ENCODE data around the gene SMKR1. TPM values are rescaled to one million over a fixed set of nuclear protein-coding genes. Genes with fewer than 3 reads are reported as not detected.

SMKR1 gene
- total RNA-seq, 4 donors from 2014 or later: not detected

DNA sequence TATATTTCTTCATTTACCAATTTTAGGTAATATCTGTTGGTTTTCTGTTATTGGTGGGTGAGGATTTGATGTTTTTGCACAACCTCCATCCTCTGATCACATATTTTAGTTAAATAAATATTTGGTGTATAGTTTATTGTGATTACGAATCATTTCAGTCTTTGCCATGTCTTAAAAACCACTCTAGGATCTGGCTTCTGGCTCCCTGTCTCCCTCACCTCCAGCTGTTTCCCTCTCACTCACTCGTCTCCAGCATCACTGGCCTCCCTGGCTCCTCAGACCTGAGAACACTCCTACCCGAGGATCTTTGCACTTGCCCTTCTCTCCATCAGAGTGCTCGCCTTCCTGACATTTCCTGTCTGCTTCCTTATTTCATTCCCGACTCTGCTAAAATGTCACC lies 58.5 kb downstream of the SMKR1 start:
- no peaks in the 10 kb centered on the region for H3K4me1 ChIP-seq

DNA sequence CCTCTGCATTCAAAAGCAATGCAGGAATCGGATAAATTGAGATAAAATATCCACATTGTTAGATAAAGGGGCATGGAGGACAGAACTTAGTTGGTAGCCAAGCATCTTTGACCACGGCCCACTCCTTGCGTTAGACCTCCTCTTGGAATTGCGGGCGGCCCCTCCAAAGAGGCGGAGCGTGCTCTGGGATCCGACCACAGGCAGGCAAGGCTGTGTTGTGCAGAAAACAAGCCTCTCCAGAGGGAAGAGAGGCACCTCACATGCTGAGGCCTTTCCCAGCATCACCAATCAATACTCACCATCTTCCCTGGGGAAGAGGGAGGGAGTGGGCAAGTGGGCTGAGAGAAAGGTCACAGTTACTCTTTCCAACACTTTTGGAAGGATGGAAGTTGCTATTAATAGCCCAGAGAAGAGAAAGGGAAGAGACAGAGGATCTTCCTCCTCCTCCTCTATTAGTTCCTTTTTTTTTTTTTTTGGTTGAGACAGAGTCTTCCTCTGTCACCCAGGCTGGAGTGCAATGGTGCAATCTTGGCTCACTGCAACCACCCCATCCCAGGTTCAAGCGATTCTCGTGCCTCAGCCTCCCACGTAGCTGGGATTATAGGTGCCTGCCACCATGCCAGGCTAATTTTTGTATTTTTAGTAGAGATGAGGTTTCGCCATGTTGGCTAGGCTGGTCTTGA lies 59.5 kb downstream of the SMKR1 start:
- TF ChIP-seq POLR2A (IDR thresholded peaks at IDR 0.05) (no peak), POLR2AphosphoS5 (IDR thresholded peaks at IDR 0.05) (no peak), EP300 (IDR thresholded peaks at IDR 0.05) (no peak)
- TF ChIP-seq, protein P1, sequence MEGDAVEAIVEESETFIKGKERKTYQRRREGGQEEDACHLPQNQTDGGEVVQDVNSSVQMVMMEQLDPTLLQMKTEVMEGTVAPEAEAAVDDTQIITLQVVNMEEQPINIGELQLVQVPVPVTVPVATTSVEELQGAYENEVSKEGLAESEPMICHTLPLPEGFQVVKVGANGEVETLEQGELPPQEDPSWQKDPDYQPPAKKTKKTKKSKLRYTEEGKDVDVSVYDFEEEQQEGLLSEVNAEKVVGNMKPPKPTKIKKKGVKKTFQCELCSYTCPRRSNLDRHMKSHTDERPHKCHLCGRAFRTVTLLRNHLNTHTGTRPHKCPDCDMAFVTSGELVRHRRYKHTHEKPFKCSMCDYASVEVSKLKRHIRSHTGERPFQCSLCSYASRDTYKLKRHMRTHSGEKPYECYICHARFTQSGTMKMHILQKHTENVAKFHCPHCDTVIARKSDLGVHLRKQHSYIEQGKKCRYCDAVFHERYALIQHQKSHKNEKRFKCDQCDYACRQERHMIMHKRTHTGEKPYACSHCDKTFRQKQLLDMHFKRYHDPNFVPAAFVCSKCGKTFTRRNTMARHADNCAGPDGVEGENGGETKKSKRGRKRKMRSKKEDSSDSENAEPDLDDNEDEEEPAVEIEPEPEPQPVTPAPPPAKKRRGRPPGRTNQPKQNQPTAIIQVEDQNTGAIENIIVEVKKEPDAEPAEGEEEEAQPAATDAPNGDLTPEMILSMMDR (IDR thresholded peaks at IDR 0.05): no peak
- DNase-seq (ENCODE audit: low spot score in 2 of 2): no peak

More for the DNA sequence above, 58.5 kb downstream of the SMKR1 start:
- no peak for DNase-seq (ENCODE audit: low spot score in 2 of 2)
- peaks cover 9% of the 10 kb centered on the region for H3K27me3 ChIP-seq
- no peaks in the 10 kb centered on the region for H3K36me3 ChIP-seq
- H3K4me3 ChIP-seq: no peak overlapping the region
- H3K9me3 ChIP-seq: no peaks in the 10 kb centered on the region
- WGBS: 74% methylated on average over 5 of the region's 5 CpGs
- H3K27ac ChIP-seq: no peak overlapping the region
- no peak for TF ChIP-seq EP300 (IDR thresholded peaks at IDR 0.05)
- no peak for TF ChIP-seq POLR2A (IDR thresholded peaks at IDR 0.05)
- TF ChIP-seq POLR2AphosphoS5 (IDR thresholded peaks at IDR 0.05): no peak
- TF ChIP-seq, protein P1 (IDR thresholded peaks at IDR 0.05): no peak

More for the DNA sequence above, 59.5 kb downstream of the SMKR1 start:
- H3K27me3 ChIP-seq: peaks cover 5% of the 10 kb centered on the region
- no peak overlapping the region for H3K27ac ChIP-seq
- no peak overlapping the region for H3K4me3 ChIP-seq
- H3K36me3 ChIP-seq: no peaks in the 10 kb centered on the region
- 70% methylated on average over 12 of the region's 12 CpGs for WGBS
- no peaks in the 10 kb centered on the region for H3K4me1 ChIP-seq
- H3K9me3 ChIP-seq: no peaks in the 10 kb centered on the region

Other genes starting within 250 kb of the SMKR1 start
- 1 to 10 TPM in 2 of 4 donors, under 1 TPM in 2; 0.23 to 1.6 (median 0.69) TPM for gene STRIP2, start 68.1 kb upstream of the SMKR1 start, total RNA-seq
- 10 to 100 TPM; 11.7 to 33.2 (median 15.5) TPM for gene NRF1, start 109.2 kb downstream of the SMKR1 start, total RNA-seq

Data from suprapubic skin (tissue), 4 donors.